MM.1S (cell line): ENCODE results near the gene MBOAT2.
"Not testable (repeated sequence)": the region's sequence is repeated elsewhere in the genome, so short reads cannot be mapped to it uniquely, and the experiment has no call there.

Source experiments
- DNase-seq: peaks from one replicate; pipeline ENCODE4 v3.0.0-alpha.2; 2015
- H2AFZ ChIP-seq: fragments of 300-600 bp; sonication (generic); 2 replicates; pipeline ENCODE4 v1.6.0; 2016; ENCODE audit warnings: antibody characterized with exemption, low read length
- H3F3A ChIP-seq: fragments of 300-600 bp; sonication (generic); 2 replicates; pipeline ENCODE4 v1.6.1; 2016; ENCODE audit warnings: mild to moderate bottlenecking, antibody characterized with exemption, low read length, moderate library complexity, mixed read lengths; ENCODE audit not compliant: insufficient read depth
- H3K27ac ChIP-seq: fragments of 300-600 bp; sonication (generic); 2 replicates; pipeline ENCODE4 v1.5.1; 2016; ENCODE audit warnings: mild to moderate bottlenecking, low read length
- H3K27me3 ChIP-seq: fragments of 300-600 bp; sonication (generic); replicated peaks from 2 replicates; pipeline ENCODE4 v1.6.0; 2016; ENCODE audit warnings: low read length; ENCODE audit not compliant: insufficient read depth
- H3K36me3 ChIP-seq: fragments of 300-600 bp; sonication (generic); replicated peaks from 2 replicates; pipeline ENCODE4 v1.6.1; 2016; ENCODE audit warnings: mild to moderate bottlenecking, low read length, mixed read lengths; ENCODE audit not compliant: insufficient read depth
- H3K4me1 ChIP-seq: fragments of 300-600 bp; sonication (generic); 2 replicates; pipeline ENCODE4 v1.6.1; 2016; ENCODE audit warnings: low read length, mixed read lengths
- H3K4me2 ChIP-seq: fragments of 300-600 bp; sonication (generic); 2 replicates; pipeline ENCODE4 v1.6.0; 2016; ENCODE audit warnings: low read depth, low read length
- H3K4me3 ChIP-seq: fragments of 300-600 bp; sonication (generic); 2 replicates; pipeline ENCODE4 v1.5.1; 2016; ENCODE audit warnings: low read length, mixed read lengths
- H3K79me2 ChIP-seq: fragments of 300-600 bp; sonication (generic); 2 replicates; pipeline ENCODE4 v1.6.1; 2016; ENCODE audit warnings: mixed run types, low read length, mixed read lengths
- H3K9ac ChIP-seq: fragments of 300-600 bp; sonication (generic); 2 replicates; pipeline ENCODE4 v1.6.1; 2016; ENCODE audit warnings: low read length, mixed read lengths
- H3K9me2 ChIP-seq: fragments of 300-600 bp; sonication (generic); replicated peaks from 2 replicates; pipeline ENCODE4 v1.6.1; 2016; ENCODE audit warnings: mild to moderate bottlenecking, low read length, mixed read lengths; ENCODE audit not compliant: insufficient read depth
- H3K9me3 ChIP-seq: fragments of 300-600 bp; sonication (generic); replicated peaks from 2 replicates; pipeline ENCODE4 v1.6.1; 2016; ENCODE audit warnings: mild to moderate bottlenecking, low read length, mixed read lengths; ENCODE audit not compliant: insufficient read depth
- H4K20me1 ChIP-seq: fragments of 300-600 bp; sonication (generic); 2 replicates; pipeline ENCODE4 v1.6.1; 2016; ENCODE audit warnings: mild to moderate bottlenecking, low read length, moderate library complexity, mixed read lengths; ENCODE audit not compliant: insufficient read depth
- CTCF ChIP-seq: fragments of 300-600 bp; sonication (generic); IDR thresholded peaks from 2 replicates; pipeline ENCODE4 v1.5.1; 2016; ENCODE audit warnings: antibody characterized with exemption, low read length, mixed read lengths
- EZH2 ChIP-seq: fragments of 300-600 bp; sonication (generic); optimal IDR thresholded peaks from 2 replicates; pipeline ENCODE3; 2017; ENCODE audit warnings: low read depth, mild to moderate bottlenecking, antibody characterized with exemption, low read length, mixed read lengths
- EZH2phosphoT487 ChIP-seq: fragments of 300-600 bp; sonication (generic); IDR thresholded peaks from 2 replicates; pipeline ENCODE4 v1.6.1; 2018; ENCODE audit warnings: antibody characterized with exemption, low read length

MBOAT2 gene

GRCh38 chr2:9003616-9004337, at the start of gene MBOAT2:
TSS of gene MBOAT2 (minus strand) at chr2:9003684. CDS start at chr2:9003614, 70 bp downstream.
- no peaks in the 10 kb centered on the region for H4K20me1 ChIP-seq
- H3F3A ChIP-seq: no peaks in the 10 kb centered on the region
- H3K4me2 ChIP-seq: peak within 1 kb of the TSS; percentile 96
- DNase-seq: peak; percentile 91
- H3K79me2 ChIP-seq: 0 out of 2 replicates have a peak, but pooled peaks cover 5% of the 10 kb centered on the region
- TF ChIP-seq EZH2 (no peak), CTCF (no peak), EZH2phosphoT487 (no peak)
- peaks cover 9% of the 10 kb centered on the region; the same call in 1 of the 2 replicates for H3K4me1 ChIP-seq
- peak within 1 kb of the TSS; percentile 64; the same call in 1 of the 2 replicates for H3K9ac ChIP-seq
- H3K27ac ChIP-seq: no peak within 1 kb of the TSS
- peak within 1 kb of the TSS; percentile 75 for H3K4me3 ChIP-seq
- no peaks in the 10 kb centered on the region for H3K36me3 ChIP-seq
- no peaks in the 10 kb centered on the region for H3K27me3 ChIP-seq
- no peaks in the 10 kb centered on the region for H3K9me2 ChIP-seq
- H3K9me3 ChIP-seq: no peaks in the 10 kb centered on the region
- peak within 1 kb of the TSS; percentile 73 for H2AFZ ChIP-seq

GRCh38 chr2:9052821-9053533, 49.5 kb upstream of the MBOAT2 start:
- Histone ChIP-seq H2AFZ (no peak overlapping the region), H3K4me2 (no peak overlapping the region)
- no peak for DNase-seq

GRCh38 chr2:9051451-9051850, 48.0 kb upstream of the MBOAT2 start:
- not testable (repeated sequence) for DNase-seq, H3K79me2 ChIP-seq, H3F3A ChIP-seq, H3K36me3 ChIP-seq, H3K27ac ChIP-seq, H3K27me3 ChIP-seq, H3K4me1 ChIP-seq, H4K20me1 ChIP-seq, H3K9me2 ChIP-seq, H2AFZ ChIP-seq, H3K4me2 ChIP-seq, H3K9ac ChIP-seq, H3K4me3 ChIP-seq, H3K9me3 ChIP-seq

More at GRCh38 chr2:9052821-9053533, 49.5 kb upstream of the MBOAT2 start:
- no peaks in the 10 kb centered on the region for H3K9me3 ChIP-seq
- H4K20me1 ChIP-seq: no peaks in the 10 kb centered on the region
- H3K9ac ChIP-seq: no peak overlapping the region
- H3K79me2 ChIP-seq: no peaks in the 10 kb centered on the region
- H3K36me3 ChIP-seq: no peaks in the 10 kb centered on the region
- no peaks in the 10 kb centered on the region for H3K9me2 ChIP-seq
- TF ChIP-seq EZH2phosphoT487: no peak
- no peak for TF ChIP-seq EZH2
- TF ChIP-seq CTCF: no peak
- H3K4me1 ChIP-seq: no peaks in the 10 kb centered on the region
- H3K27ac ChIP-seq: no peak overlapping the region
- H3K4me3 ChIP-seq: no peak overlapping the region
- no peaks in the 10 kb centered on the region for H3F3A ChIP-seq
- H3K27me3 ChIP-seq: no peaks in the 10 kb centered on the region
